K562 (cell line): ENCODE measurements around the gene MTA1. TPM values are rescaled to one million over a fixed set of nuclear protein-coding genes. Genes with fewer than 3 reads are reported as not detected.

Experiments used
- ATAC-seq: fragments of 200-7000 bp; cut with Tn5 transposase; 3 replicates; pipeline ENCODE4 v1.9.1; 2020; ENCODE audit warnings: moderate library complexity
- BruUV-seq: library from RNA; stranded (reverse); fragments of 400-500 nt; replicated peaks from 2 replicates; lab custom pipeline; 2021; lab: Mats Ljungman, UMichigan
- CTCF ChIA-PET: fragments of 300-600 bp; formaldehyde crosslinking; extraction: SDS; loops from one replicate; lab custom pipeline; 2021; ENCODE audit warnings: low intra/inter-chr PET ratio; lab: Yijun Ruan, JAX
- POLR2A ChIA-PET: fragments of 300-600, 350-650 bp; sonication (Branson Sonifier 250); formaldehyde crosslinking; extraction: SDS; loops from one replicate; lab custom pipeline; 2021; ENCODE audit warnings: antibody characterized with exemption, inconsistent platforms; lab: Yijun Ruan, JAX
- DNase-seq, 4 experiments: peaks; one replicate each; pipeline versions ENCODE4 v3.0.0 to v3.0.0-alpha.2; 2011 to 2018; ENCODE audit warnings: low spot score in 3 of 4, mixed read lengths in 3 of 4; ENCODE audit errors: extremely low read depth in 1 of 4
- FAIRE-seq: peaks from 2 replicates; lab custom pipeline; 2011; peaks lifted over from hg19 to GRCh38; lab: Jason Lieb, UNC
- H2AFZ ChIP-seq: 2 replicates; pipeline ENCODE4 v1.6.0; 2011; ENCODE audit warnings: low read depth, low read length, control low read depth, inconsistent platforms
- H3K27ac ChIP-seq: fragments of 200-600 bp; 3 replicates; pipeline ENCODE4 v1.8.0; 2011; ENCODE audit warnings: low read depth, mild to moderate bottlenecking, control low read depth, inconsistent platforms, low read length, moderate library complexity, mixed read lengths; ENCODE audit errors: extremely low read depth
- H3K27me3 ChIP-seq, 2 experiments: fragments of 300-600 bp in 1 of 2; 2 replicates in 1 of 2; 3 replicates in 1 of 2; pipeline versions ENCODE4 v1.6.0 to v1.8.0; 2011; ENCODE audit warnings: inconsistent platforms in 2 of 2, low read length in 2 of 2, mild to moderate bottlenecking in 1 of 2, mixed read lengths in 1 of 2, moderate library complexity in 1 of 2; ENCODE audit not compliant: control insufficient read depth in 2 of 2, insufficient read depth in 2 of 2
- H3K36me3 ChIP-seq: fragments of 300-600 bp; 3 replicates; pipeline ENCODE4 v1.8.0; 2011; ENCODE audit warnings: mild to moderate bottlenecking, low read length, inconsistent platforms; ENCODE audit not compliant: control insufficient read depth, insufficient read depth
- H3K4me1 ChIP-seq, 2 experiments: fragments of 200-600 bp in 1 of 2; replicated peaks in 1 of 2; 2 replicates in 1 of 2; 3 replicates in 1 of 2; pipeline versions ENCODE4 v1.5.1 to v1.8.0; 2011; ENCODE audit warnings: inconsistent platforms in 2 of 2, low read length in 2 of 2, mild to moderate bottlenecking in 1 of 2, mixed read lengths in 1 of 2, moderate library complexity in 1 of 2; ENCODE audit not compliant: control insufficient read depth in 2 of 2, insufficient read depth in 2 of 2
- H3K4me2 ChIP-seq: 2 replicates; pipeline ENCODE4 v1.6.1; 2011; ENCODE audit warnings: low read length, control low read depth, inconsistent platforms, mixed read lengths; ENCODE audit not compliant: insufficient read depth
- H3K4me3 ChIP-seq: fragments of 200-600 bp; sonication (generic), shearing (Covaris generic); 2 replicates; pipeline ENCODE4 v1.5.1; 2016; ENCODE audit warnings: control low read depth, inconsistent platforms
- H3K79me2 ChIP-seq: fragments of 200-600 bp; 3 replicates; pipeline ENCODE4 v1.8.0; 2011; ENCODE audit warnings: low read length, inconsistent platforms; ENCODE audit not compliant: control insufficient read depth, insufficient read depth
- H3K9ac ChIP-seq, 2 experiments: 2 replicates each; pipeline versions ENCODE4 v1.6.0 to v1.6.1; 2011; ENCODE audit warnings: low read depth in 2 of 2, low read length in 2 of 2, control low read depth in 1 of 2, inconsistent platforms in 1 of 2, mild to moderate bottlenecking in 1 of 2, mixed read lengths in 1 of 2; ENCODE audit not compliant: insufficient read depth in 1 of 2
- H3K9me1 ChIP-seq: one replicate; pipeline ENCODE4 v1.6.0; 2011; ENCODE audit warnings: inconsistent platforms, mild to moderate bottlenecking, low read length, moderate library complexity; ENCODE audit not compliant: control insufficient read depth, insufficient read depth
- H3K9me3 ChIP-seq: replicated peaks from 2 replicates; pipeline ENCODE4 v1.5.1; 2011; ENCODE audit warnings: low read depth, low read length, inconsistent platforms; ENCODE audit not compliant: control insufficient read depth, insufficient read depth
- H4K20me1 ChIP-seq: replicated peaks from 2 replicates; pipeline ENCODE4 v1.6.1; 2011; ENCODE audit warnings: low read length, inconsistent platforms, mixed read lengths; ENCODE audit not compliant: control insufficient read depth, insufficient read depth
- CBFA2T3 ChIP-seq: fragments of 450-650 bp; IDR thresholded peaks from 2 replicates; pipeline ENCODE4 v1.6.1; 2017
- HIVEP1 ChIP-seq: fragments of 250-450 bp; sonication (Bioruptor Pico); IDR thresholded peaks from 2 replicates; pipeline ENCODE4 v1.4.0; 2020; ENCODE audit warnings: mild to moderate bottlenecking
- HNRNPL ChIP-seq: fragments of 200-400 bp; formaldehyde crosslinking; IDR thresholded peaks from 2 replicates; pipeline ENCODE4 v1.6.1; 2017; ENCODE audit warnings: low read depth, mild to moderate bottlenecking, low read length
- WHSC1 ChIP-seq: IDR thresholded peaks from one replicate; pipeline ENCODE4 v1.6.1; 2012; ENCODE audit warnings: low read length, control low read depth, inconsistent platforms
- ZFX ChIP-seq: sonication (generic); formaldehyde crosslinking; IDR thresholded peaks from 2 replicates; pipeline ENCODE4 v1.8.0; 2022; ENCODE audit warnings: mild to moderate bottlenecking, missing genetic modification reagents, moderate library complexity
- ZNF589 ChIP-seq: fragments of 200-800 bp; sonication (Bioruptor generic); IDR thresholded peaks from 2 replicates; pipeline ENCODE4 v1.6.1; 2016; ENCODE audit warnings: low read depth, missing genetic modification characterization, missing compliant biosample characterization
- WGBS: fragments of 100-300 bp; shearing (Covaris generic); methylation state at CpG from one replicate; pipeline ENCODE4 v1.1.6; 2016; ENCODE audit warnings: low coverage, mixed read lengths; ENCODE audit not compliant: insufficient coverage; ENCODE audit errors: missing lambda C conversion rate; 5-methylcytosine and 5-hydroxymethylcytosine counted together
- in situ Hi-C: fragments of 300-500 bp; cut with MboI; formaldehyde crosslinking; loops from 4 replicates; pipeline ENCODE4 v1.15.0; 2018; ENCODE audit warnings: inconsistent platforms, mixed read lengths
- intact Hi-C: fragments of 100-400 bp; cut with micrococcal nuclease; formaldehyde crosslinking; loops from 2 replicates; pipeline ENCODE4 v1.14.2; 2022
- polyA plus RNA-seq, 8 experiments: library from polyadenylated mRNA; depleted of rRNA in 4 of 8; stranded (reverse) in 5 of 8; unstranded in 3 of 8; fragments of >200 nt; fragmentation: Nextera tagmentation in 2 of 8; fragmentation: Illumina TruSeq in 1 of 8; extraction: Ambion mirVana in 2 of 8; extraction: Trizol in 1 of 8; gene quantifications; 2 replicates each; pipeline versions ENCODE4 v1.2.1 to v1.2.3, GENCODE V29; 2011 to 2014; ENCODE audit warnings: inconsistent platforms in 1 of 8, missing spikeins in 1 of 8
- total RNA-seq, 7 experiments: library from RNA; depleted of rRNA in 6 of 7; stranded (reverse); fragments of >200 nt in 6 of 7; fragmentation: Illumina TruSeq in 2 of 7; extraction: Trizol in 2 of 7; gene quantifications; 2 replicates each; pipeline versions ENCODE4 v1.2.1 to v1.2.3, GENCODE V29; 2011 to 2021; ENCODE audit warnings: low replicate concordance in 1 of 7
- TF ChIP-seq, protein P1 (sequence below): fragments of 250-450 bp; sonication (Bioruptor Pico); IDR thresholded peaks from 2 replicates; pipeline ENCODE4 v1.5.0; 2021
- TF ChIP-seq, protein P2 (sequence below): sonication (generic); formaldehyde crosslinking; IDR thresholded peaks from 2 replicates; pipeline ENCODE4 v1.8.0; 2022; ENCODE audit warnings: mild to moderate bottlenecking, missing genetic modification reagents
- TF ChIP-seq, protein P3 (sequence below), 2 experiments: fragments of 450-650 bp in 1 of 2; sonication (generic) in 1 of 2; formaldehyde crosslinking; conservative IDR thresholded peaks; 2 replicates each; pipeline versions ENCODE4 v1.4.0 to v1.8.1; 2020 to 2022; ENCODE audit warnings: mild to moderate bottlenecking in 1 of 2, missing genetic modification reagents in 1 of 2
- TF ChIP-seq, protein P4 (sequence below): sonication (generic); formaldehyde crosslinking; IDR thresholded peaks from 2 replicates; pipeline ENCODE4 v1.8.1; 2023; ENCODE audit warnings: mild to moderate bottlenecking, missing genetic modification reagents

The MTA1 gene
- total and polyA plus RNA-seq, 9 of the 15 experiments (the other 6 are each of a cell fraction or from before 2014, with no cell fraction given), result 0.13 to 118 (median 32.3) TPM

DNA sequence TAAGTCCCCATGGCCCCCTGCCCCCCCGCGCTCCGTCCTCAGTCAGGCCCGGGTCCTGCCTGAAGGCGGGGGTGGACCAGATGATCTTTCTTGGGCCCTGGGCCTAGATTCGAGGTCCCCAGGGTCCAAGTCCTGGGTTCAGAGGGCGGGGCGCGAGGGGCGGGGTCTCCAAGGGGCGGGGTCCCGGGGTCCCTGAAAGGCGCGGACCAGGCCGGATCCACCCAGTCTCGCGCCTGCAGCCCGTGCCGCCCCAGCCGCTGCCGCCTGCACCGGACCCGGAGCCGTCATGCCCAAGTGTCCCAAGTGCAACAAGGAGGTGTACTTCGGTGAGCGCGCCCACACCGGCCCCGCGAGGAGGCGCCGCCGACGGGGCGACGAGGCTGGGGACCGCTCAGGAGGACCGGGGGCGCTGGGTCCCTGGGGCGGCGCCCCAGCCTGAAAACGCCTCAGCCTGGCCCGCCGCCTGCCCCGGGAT, 67.4 kb downstream of the MTA1 start:
- intact Hi-C loops (loop anchor here (5.0 kb wide), 1 partner anchor 40 kb away; no protein-coding TSS in a partner anchor), in situ Hi-C loops (loop anchor here (5.0 kb wide), 1 partner anchor 115 kb away; no protein-coding TSS in a partner anchor)
- Histone ChIP-seq H2AFZ (no peak overlapping the region), H3K9ac (no peak overlapping the region), H3K27me3 (no peaks in the 10 kb centered on the region), H4K20me1 (peaks cover 3% of the 10 kb centered on the region), H3K9me1 (no peaks in the 10 kb centered on the region), H3K79me2 (peaks cover 3% of the 10 kb centered on the region; the same call in 2 of the 3 replicates), H3K36me3 (no peaks in the 10 kb centered on the region), H3K4me2 (no peak overlapping the region), H3K4me1 (peaks cover 10 to 89% of the 10 kb centered on the region in 2 experiments), H3K4me3 (no peak overlapping the region), H3K9me3 (no peaks in the 10 kb centered on the region), H3K27ac (no peak overlapping the region)
- 93% methylated on average over 8 of the region's 45 CpGs for WGBS
- 0 out of 2 replicates have a peak, but pooled peaks have one; percentile 15 for TF ChIP-seq HNRNPL
- TF ChIP-seq, protein P1, sequence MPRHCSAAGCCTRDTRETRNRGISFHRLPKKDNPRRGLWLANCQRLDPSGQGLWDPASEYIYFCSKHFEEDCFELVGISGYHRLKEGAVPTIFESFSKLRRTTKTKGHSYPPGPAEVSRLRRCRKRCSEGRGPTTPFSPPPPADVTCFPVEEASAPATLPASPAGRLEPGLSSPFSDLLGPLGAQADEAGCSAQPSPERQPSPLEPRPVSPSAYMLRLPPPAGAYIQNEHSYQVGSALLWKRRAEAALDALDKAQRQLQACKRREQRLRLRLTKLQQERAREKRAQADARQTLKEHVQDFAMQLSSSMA (CRISPR knock-in tag), result no peak
- ATAC-seq (no peak), DNase-seq (no peak), FAIRE-seq (no peak)
- POLR2A ChIA-PET, result no interaction called here
- BruUV-seq, result no TSS peak
- CTCF ChIA-PET, result no interaction called here

DNA sequence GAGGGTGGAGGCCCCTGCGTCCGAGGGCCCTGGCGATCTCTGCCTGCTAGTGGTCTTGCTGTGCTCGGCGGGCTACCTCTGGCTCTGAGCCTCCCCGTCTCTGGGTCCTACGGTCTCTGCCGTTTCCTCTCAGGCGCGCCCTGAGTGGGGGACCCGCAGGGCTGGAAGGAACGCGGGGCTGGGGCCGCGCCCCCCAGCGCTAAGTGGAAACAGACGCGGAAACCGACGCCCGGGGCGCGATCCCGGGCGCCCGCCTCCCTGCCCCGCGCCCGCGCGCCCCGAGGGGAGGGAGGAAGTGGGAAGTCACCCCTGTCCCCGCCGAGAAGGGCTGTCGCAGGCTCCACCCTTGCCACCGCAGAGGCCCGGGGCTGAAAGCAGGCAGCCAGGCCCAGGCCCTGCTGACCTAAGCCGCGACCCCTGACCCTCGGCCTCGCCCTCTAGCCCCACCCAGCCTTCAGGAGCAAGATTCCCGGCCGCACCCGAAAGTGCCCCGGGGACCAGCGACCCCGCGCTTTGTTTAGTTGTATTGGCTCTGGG, 67.9 kb downstream of the MTA1 start:
- CTCF ChIA-PET, result no interaction called here
- POLR2A ChIA-PET, result no interaction called here
- H3K9ac ChIP-seq, result peak overlapping the region in 1 of 2 experiments; percentile 26; a peak in 1 of 4 replicates
- H3K9me3 ChIP-seq, result no peaks in the 10 kb centered on the region
- DNase-seq (peak in 1 of 4 experiments; percentile 31), FAIRE-seq (no peak), ATAC-seq (no peak)
- H3K4me1 ChIP-seq, result peaks cover 6 to 89% of the 10 kb centered on the region in 2 experiments
- in situ Hi-C loops (loop anchor here (5.0 kb wide), 1 partner anchor 115 kb away; no protein-coding TSS in a partner anchor), intact Hi-C loops (loop anchor here (5.0 kb wide), 1 partner anchor 40 kb away; no protein-coding TSS in a partner anchor)
- no peaks in the 10 kb centered on the region for H3K27me3 ChIP-seq
- H3K36me3 ChIP-seq, result peaks cover under 1% of the 10 kb centered on the region; the same call in 1 of the 3 replicates
- H2AFZ ChIP-seq, result no peak overlapping the region
- H3K79me2 ChIP-seq, result peaks cover 5% of the 10 kb centered on the region; the same call in 2 of the 3 replicates
- no peak overlapping the region for H3K4me2 ChIP-seq
- WGBS, result 35% methylated on average over 7 of the region's 48 CpGs
- H3K4me3 ChIP-seq, result no peak overlapping the region
- no peak overlapping the region for H3K27ac ChIP-seq
- no peaks in the 10 kb centered on the region for H3K9me1 ChIP-seq
- H4K20me1 ChIP-seq, result peaks cover 6% of the 10 kb centered on the region
- no TSS peak for BruUV-seq
- TF ChIP-seq, protein P2, sequence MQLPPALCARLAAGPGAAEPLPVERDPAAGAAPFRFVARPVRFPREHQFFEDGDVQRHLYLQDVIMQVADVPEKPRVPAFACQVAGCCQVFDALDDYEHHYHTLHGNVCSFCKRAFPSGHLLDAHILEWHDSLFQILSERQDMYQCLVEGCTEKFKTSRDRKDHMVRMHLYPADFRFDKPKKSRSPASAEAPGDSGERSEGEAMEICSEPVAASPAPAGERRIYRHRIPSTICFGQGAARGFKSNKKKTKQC (CRISPR knock-in tag), result no peak
- TF ChIP-seq ZFX (CRISPR knock-in tag), result 0 out of 2 replicates have a peak, but pooled peaks have one; percentile 26
- no peak for TF ChIP-seq HIVEP1 (CRISPR knock-in tag)
- no peak for TF ChIP-seq WHSC1
- TF ChIP-seq HNRNPL, result 0 out of 2 replicates have a peak, but pooled peaks have one; percentile 24
- TF ChIP-seq, protein P3, sequence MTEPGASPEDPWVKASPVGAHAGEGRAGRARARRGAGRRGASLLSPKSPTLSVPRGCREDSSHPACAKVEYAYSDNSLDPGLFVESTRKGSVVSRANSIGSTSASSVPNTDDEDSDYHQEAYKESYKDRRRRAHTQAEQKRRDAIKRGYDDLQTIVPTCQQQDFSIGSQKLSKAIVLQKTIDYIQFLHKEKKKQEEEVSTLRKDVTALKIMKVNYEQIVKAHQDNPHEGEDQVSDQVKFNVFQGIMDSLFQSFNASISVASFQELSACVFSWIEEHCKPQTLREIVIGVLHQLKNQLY (CRISPR knock-in tag; conservative IDR thresholded peaks at IDR 0.05), result no peak
- TF ChIP-seq CBFA2T3, result no peak
- no peak for TF ChIP-seq ZNF589 (CRISPR knock-in tag)
- TF ChIP-seq, protein P4, sequence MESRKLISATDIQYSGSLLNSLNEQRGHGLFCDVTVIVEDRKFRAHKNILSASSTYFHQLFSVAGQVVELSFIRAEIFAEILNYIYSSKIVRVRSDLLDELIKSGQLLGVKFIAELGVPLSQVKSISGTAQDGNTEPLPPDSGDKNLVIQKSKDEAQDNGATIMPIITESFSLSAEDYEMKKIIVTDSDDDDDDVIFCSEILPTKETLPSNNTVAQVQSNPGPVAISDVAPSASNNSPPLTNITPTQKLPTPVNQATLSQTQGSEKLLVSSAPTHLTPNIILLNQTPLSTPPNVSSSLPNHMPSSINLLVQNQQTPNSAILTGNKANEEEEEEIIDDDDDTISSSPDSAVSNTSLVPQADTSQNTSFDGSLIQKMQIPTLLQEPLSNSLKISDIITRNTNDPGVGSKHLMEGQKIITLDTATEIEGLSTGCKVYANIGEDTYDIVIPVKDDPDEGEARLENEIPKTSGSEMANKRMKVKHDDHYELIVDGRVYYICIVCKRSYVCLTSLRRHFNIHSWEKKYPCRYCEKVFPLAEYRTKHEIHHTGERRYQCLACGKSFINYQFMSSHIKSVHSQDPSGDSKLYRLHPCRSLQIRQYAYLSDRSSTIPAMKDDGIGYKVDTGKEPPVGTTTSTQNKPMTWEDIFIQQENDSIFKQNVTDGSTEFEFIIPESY (CRISPR knock-in tag), result peak; percentile 84
